GM19324 (cell line): ENCODE data around the gene ANAPC4.
"Not testable (repeated sequence)": the region's sequence is repeated elsewhere in the genome, so short reads cannot be mapped to it uniquely, and the experiment has no call there.

ENCODE experiments used
- ATAC-seq: cut with Tn5 transposase; IDR thresholded peaks from one replicate; pipeline ENCODE4 v1.9.1; 2021; ENCODE audit warnings: mild to moderate bottlenecking, moderate library complexity; ENCODE audit not compliant: unreplicated experiment, low FRiP score

The ANAPC4 gene, protein sequence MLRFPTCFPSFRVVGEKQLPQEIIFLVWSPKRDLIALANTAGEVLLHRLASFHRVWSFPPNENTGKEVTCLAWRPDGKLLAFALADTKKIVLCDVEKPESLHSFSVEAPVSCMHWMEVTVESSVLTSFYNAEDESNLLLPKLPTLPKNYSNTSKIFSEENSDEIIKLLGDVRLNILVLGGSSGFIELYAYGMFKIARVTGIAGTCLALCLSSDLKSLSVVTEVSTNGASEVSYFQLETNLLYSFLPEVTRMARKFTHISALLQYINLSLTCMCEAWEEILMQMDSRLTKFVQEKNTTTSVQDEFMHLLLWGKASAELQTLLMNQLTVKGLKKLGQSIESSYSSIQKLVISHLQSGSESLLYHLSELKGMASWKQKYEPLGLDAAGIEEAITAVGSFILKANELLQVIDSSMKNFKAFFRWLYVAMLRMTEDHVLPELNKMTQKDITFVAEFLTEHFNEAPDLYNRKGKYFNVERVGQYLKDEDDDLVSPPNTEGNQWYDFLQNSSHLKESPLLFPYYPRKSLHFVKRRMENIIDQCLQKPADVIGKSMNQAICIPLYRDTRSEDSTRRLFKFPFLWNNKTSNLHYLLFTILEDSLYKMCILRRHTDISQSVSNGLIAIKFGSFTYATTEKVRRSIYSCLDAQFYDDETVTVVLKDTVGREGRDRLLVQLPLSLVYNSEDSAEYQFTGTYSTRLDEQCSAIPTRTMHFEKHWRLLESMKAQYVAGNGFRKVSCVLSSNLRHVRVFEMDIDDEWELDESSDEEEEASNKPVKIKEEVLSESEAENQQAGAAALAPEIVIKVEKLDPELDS

GRCh38 chr4:25376754-25377571 is at the start of gene ANAPC4:
TSS of gene ANAPC4 (plus strand) at chr4:25377263. CDS start at chr4:25377428, 165 bp downstream.
- peak; percentile 97 for ATAC-seq

GRCh38 chr4:25328463-25328862 is 48.6 kb upstream of the ANAPC4 start:
- ATAC-seq, result not testable (repeated sequence)

GRCh38 chr4:25330335-25330734 is 46.7 kb upstream of the ANAPC4 start:
- ATAC-seq, result no peak

DNA sequence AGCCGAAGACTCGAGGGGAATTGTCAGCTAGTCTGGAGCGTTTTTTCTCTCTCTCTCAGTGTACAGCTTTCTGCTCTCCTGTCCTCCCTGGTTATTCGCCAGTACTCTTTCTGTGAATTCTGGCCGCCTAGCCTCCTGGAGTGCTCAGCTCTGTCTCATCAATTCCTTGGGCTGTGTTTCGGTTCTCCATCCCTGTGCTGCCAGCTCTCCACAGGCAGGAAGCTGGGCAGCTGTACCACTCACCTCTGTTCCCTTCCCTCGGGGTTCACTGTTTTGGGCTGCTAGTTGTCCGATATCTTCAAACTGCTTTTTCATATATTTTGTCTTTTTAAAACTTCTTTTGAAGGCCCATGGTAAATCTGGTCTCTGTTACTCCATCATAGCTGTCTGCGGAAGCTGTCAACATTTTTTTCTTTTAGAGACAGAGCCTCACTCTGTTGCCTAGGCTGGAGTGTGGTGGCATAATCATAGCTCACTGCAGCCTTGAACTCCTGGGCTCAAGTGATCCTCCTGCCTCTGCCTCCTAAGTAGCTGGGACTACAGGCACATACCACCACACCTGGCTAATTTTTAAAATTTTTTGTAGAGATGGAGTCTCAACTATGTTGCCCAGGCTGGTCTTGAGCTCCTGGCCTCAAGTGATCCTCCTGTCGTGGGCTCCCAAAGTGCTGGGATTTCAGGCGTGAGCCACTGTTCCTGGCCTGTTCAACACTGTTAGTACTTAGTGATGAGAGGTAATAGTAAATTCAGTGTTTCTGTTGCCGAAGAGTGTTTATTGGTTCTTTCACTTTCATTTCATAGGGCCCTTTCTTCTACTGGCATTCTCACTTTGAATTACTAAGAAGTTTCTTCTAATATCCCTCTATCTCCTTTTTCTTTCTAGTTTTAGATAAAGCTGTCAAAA is 45.9 kb upstream of the ANAPC4 start:
- peak; percentile 71 for ATAC-seq

- no peak for ATAC-seq
These were observed 33.4 kb upstream of the ANAPC4 start for GRCh38 chr4:25343671-25344070.

DNA sequence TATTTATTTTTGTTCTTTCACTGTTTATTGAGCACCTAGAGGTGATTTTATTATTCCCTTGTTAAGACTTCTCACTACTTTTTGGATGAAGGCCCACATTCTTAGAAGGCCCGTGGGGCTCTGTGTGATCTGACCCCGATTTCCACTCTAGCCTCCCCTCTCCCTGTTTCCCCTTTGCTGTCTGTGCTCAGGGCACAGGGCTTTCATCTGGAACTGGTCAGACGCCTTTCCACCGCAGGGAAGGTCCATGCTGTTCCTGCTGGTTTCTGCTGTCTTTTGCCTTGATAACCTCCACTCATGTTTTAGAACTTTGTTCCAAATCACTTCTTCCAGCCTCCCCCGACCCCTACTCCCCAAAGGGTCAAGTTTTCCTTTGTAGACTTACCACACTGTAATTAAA is 31.3 kb upstream of the ANAPC4 start:
- ATAC-seq, result no peak

DNA sequence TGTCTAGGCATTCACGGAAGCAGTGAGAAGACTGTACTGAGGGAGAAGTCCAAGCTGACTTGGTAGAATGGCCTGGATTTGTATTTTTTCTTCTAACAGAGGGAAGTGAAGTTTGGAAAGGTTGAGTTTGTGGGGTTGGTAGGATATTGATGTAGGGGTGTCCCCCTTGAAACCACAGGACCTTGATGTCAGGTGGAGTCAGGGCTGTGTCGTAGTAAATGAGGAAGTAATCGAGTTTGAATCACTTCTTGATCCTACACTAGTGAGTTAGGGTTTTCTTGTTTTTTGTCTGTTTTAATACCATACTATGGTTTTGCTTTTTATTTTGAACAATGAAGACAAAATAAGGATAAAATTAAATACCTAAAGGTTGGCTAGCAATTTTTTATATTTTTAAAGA is 30.1 kb upstream of the ANAPC4 start:
- no peak for ATAC-seq

DNA sequence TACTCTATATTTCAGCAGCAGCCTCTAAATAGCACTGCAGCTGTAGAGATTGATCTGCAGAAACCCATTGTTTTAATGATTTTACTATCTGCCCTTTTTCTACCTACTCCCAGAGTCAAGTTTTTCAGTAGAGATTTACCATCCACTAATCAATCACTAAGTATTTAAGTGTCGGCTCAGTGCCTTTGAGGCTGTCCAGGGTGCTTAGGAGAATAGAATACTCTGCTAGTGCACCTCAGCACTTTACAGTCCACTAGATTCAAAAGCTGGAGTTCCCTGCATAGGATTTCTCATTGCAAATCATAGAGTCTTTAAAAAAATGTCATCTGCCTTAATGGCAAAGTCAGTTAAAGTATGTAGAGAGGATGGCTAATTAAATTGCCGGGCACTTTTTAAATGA is 29.6 kb upstream of the ANAPC4 start:
- no peak for ATAC-seq

GRCh38 chr4:25347971-25348370 is 29.1 kb upstream of the ANAPC4 start:
- ATAC-seq, result no peak

DNA sequence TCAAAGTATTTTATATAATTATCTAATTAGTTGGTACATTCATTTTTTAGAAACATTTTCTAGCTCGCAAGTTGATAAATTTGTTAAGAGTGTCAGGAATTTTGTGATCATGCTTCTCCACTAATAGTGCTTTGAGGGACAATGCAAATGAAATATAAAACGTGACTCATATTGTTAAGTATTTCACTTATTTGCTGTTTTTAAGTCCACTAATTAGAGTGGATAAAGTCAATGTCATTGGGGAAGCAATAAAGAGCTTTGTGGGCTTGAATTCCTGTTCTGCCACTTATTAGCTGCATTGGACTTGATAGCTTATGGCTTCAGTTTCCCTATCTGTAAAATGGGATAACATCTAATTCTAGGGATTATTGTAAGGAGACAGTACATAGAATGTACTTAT is 26.5 kb upstream of the ANAPC4 start:
- ATAC-seq, result no peak

GRCh38 chr4:25351777-25352416 is 25.2 kb upstream of the ANAPC4 start:
- ATAC-seq, result no peak

GRCh38 chr4:25356068-25356467 is 21.0 kb upstream of the ANAPC4 start:
- no peak for ATAC-seq

DNA sequence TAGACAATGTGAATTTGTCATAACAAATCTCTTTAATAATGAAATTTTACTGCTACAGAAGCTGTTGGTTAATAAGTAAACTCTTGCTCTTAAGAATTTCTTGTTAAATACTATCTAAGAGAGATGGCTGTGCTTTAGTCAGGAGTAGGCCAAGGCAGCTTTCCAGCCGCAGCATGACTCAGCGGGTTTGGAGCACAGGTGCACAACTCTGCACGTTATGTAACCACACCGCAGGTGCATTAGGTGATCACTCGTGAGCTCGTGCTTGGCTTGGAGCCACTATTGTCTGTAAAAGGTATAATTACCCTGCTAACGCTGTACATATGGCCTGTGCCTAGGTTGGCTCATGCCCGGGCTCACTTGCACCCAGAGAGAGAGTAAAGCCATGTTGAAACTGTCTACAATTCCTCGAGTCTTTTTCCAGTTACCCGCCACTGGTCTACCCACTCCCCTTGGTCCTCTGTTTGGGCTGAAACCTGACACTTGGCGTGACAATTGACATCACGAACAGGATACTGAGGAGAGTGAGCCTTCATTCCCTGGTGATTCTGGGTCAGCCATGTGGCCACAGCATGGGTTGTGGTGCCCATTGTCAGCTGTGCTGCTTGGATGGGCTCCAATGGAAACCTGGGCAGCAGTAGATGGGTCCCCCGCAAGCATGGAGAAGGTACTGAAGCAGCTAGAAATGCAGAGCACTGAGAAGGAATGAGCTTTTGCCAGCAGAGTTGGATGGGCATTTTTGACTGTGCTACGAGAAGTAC is 18.4 kb upstream of the ANAPC4 start:
- no peak for ATAC-seq

- ATAC-seq, result no peak
These were observed 15.8 kb upstream of the ANAPC4 start for GRCh38 chr4:25361253-25361652.

- no peak for ATAC-seq
These were observed 9.9 kb upstream of the ANAPC4 start for GRCh38 chr4:25367004-25367621.

- ATAC-seq, result no peak
These were observed 9.2 kb upstream of the ANAPC4 start for GRCh38 chr4:25367877-25368276.

GRCh38 chr4:25368315-25368714 is 8.7 kb upstream of the ANAPC4 start:
- no peak for ATAC-seq

DNA sequence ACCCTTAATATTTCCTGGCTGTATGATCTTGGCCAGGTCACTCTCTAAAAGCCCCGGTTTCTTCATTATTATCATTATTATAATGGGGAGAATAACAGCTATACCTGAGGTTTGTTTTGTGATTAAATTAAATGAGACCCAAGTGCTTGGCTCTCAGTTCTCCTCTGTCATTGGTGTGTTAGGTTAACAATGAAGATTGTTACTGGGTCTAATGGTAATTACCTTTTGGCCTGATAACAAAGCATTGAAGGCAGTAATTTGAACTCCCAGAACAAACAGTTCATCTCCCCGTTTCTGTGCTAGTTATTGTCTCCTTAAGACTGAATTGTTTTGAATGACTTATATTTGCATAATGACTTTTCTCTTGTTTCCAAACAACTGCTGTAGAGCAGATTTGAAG is 6.8 kb upstream of the ANAPC4 start:
- ATAC-seq, result no peak
